Raji (cell line): ENCODE results near the gene CSNK1G1.

Experiments
- POLR2A ChIP-seq: IDR thresholded peaks from 2 replicates; pipeline ENCODE4 v1.6.1; 2011; ENCODE audit warnings: low read depth, low read length, control low read depth; ENCODE audit not compliant: insufficient read depth

CSNK1G1 gene

DNA sequence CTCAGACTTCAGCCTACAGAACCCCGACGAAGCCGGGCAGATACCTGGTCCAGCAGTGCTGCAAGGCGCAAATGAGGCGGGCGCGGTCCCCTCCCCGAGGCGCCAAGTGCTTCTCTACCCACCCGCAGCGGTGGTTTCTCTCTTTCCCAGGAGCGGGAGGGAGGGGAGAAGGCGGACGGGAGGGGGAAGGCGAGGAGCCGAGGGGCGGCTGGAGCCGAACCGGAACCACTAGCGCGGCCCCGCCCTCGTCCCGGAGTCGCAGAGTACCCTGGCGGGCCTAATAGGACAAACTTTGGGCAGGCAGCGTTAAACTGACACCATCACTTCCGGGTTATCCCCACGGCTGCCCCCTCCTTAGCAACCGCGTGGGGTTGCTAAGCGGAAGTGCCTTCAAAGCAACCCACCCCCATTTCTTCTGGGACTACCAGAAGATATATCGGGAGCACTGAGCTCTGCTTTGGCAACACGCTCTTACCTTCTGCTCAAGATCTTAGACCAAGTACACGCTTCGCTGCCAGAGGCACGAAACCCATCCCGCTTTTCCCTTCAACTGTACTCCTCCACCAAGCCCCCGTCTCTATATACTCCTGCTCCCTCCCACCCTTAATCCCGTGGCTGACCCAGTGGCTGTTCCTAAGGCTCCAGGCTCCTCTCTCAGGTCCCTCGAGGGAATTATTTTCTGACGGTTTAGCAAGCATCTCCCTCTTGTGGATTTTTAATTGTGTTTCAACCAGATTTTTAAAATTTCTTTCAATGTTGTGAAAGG lies at the start of gene CSNK1G1:
TSS of gene CSNK1G1 (minus strand) at position 230 of the 766 bp plus-strand sequence. CDS start 55,674 bp downstream, outside the sequence.
- peak; percentile 48 for TF ChIP-seq POLR2A

DNA sequence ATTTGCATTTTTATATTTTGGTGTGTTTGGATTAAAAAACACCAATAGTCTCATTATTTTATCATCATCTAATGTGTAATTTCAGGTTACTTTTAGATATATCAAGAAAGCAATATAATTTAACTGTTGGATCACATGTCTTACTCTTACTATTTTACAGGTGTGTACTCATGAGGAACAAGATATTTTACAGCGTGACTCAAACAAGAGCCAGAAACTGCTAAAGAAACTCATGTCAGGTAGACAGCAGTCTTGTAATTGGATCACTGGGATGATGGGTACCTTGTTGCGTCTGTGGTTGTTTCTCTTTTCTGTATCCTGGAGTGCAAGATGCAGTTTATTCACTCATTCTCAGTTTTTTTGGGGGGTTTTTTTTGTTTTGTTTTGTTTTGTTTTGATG lies 44.6 kb upstream of the CSNK1G1 start:
- no peak for TF ChIP-seq POLR2A

DNA sequence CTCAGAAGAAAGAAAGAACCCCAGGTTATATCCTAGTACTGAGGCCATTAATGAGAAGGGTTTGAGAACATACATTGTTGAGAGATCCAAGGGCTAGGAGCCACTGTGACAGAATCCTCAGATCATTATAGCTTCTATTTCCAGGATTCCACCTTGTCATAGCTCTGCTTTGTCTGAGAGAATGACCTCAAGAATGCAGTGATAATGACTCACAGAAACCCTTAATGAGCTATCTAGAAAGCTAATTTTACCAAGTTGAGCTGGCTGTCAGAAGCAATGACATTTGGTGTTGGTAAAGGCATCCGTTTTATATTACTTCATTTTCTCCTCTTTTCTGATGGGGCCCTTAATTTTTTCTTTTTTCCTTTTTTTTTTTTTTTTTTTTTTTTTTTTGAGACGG lies 42.6 kb upstream of the CSNK1G1 start:
- no peak for TF ChIP-seq POLR2A

DNA sequence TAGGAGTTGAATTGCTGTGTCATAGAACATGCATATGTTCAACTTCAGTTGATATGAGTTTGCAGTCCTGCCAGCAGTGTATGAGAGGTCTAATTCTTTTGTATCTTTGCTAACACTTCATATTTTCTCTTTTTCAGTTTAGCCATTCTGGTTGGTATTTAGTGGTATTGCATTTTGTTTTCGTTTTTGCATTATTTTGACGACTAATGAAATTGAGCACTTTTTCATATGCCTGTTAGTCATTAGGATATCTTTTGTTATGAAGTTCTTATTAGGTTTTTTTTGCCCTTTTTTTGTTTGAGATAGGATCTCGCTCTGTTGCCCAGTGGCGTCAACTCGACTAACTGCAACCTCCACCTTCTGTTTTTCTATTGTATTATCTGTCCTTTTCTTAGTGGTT lies 40.8 kb upstream of the CSNK1G1 start:
- no peak for TF ChIP-seq POLR2A

DNA sequence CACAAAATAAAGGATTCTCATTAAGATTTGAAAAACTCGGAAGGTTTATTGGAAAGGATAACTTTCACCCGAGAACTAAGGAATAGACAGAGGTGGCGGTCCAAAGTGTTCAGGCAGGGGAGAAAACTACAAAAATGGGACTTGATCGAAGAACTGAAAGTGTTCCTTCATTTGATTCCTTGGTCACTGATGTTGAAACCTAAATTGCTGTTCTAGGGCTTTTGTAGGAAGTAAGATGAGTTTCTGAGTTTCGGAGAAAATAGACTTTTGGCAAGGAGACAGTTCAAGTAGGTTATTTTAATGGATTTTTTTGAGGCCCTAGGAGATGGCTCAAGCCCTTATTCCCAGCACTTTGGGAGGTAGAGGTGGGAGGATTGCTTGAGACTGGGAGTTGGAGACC lies 33.1 kb upstream of the CSNK1G1 start:
- no peak for TF ChIP-seq POLR2A

DNA sequence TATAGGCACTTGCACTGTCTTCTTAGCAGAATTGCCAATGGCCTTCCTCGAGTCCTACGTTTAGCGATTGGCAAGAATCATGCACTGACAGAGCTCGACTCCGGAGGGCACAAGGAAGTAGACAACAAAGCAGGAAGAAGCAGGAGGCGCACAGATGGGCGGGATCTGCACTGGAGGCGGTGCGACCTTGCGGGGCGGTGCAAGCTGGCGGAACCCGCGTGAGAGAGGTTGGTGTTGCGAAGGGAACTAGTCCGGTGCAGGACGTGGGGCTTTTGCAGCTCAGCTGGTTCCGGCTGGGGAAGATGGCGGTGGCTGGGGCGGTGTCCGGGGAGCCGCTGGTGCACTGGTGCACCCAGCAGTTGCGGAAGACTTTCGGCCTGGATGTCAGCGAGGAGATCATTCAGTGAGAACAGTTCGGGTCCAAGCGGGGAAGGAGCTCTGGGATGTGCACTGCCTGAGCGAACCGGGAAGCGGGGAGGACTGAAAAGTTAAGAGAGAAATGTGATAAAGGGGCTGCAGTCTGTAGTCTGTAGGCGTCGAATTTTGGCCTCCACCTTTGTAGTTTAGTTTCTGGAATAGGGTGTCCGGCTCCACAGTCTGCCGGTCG lies 31.7 kb upstream of the CSNK1G1 start, which contains the start of gene TRIP4:
TSS of gene TRIP4 (plus strand) at position 275 of the 607 bp plus-strand sequence. CDS start at position 303, 28 bp downstream.
- TF ChIP-seq POLR2A = peak; percentile 91

DNA sequence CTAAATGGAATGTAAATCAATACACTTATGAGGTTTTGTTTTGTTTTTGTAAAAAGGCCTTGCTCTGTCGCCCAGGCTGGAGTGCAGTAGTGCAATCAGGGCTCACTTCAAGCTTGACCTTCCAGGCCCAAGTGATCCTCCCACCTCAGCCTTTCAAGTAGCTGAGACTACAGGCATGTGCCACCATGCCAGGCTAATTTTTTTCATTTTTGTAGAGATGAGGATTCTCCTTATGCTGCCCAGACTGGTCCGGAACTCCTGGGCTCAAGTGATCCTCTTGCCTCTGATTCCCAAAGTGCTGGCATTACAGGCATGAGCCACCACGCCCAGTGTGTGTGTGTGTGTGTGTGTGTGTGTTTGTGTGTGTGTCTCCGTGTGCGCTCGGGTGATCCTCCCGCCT lies 30.3 kb upstream of the CSNK1G1 start:
- no peak for TF ChIP-seq POLR2A

DNA sequence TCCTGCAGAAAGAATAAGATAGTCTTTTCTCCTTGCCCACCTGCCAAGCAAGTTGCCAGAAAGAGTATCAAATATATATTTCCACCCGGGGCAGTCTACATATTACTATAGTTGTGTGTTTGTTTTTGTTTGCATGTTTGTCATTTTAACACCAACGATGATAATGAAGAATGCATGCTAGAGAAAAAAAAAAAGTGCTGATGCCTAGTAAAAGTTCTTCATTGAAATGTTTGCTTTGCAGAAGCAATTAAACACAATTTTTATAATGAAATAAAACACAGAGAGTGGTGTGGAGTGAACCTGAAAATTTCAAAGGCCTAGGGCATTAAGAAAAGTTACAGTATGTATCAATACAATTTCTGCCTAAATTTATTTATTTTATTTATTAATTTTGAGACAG lies 27.8 kb upstream of the CSNK1G1 start:
- TF ChIP-seq POLR2A = no peak

DNA sequence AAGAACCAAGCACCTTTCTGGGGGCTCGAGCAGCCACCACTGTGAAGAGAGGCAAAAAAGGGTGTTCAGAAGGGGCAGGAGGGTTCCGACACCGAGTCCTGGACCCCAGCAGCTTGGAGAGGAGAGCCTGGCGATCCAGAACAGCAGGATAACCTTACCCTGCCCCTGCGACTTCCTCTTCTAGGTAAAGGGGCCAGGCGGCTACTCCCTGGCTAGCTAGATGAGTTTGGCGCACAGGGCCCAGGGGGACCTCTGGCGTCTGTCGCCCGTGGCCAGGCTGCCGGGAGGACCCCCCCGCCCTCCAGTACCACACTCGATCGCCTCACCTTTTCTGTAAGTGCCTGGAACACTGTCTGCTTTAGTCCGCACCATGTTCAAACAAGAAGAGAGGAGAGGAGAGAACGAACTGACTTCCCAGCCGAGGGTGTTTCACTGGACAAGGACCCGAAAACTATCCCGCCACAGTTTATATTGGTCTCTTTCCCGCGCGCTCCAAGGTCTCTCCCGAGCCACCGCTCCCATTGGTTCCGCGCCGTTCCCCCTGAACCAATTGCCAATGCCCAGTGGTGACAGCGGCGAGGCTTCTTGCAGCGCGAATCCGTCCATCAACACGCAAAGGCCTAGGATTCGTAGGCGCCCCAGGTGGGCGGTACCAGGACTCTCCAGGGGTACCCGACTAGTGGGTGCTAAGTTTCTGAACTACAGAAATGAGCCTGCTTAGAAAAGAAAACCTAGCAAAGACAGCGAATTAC lies 25.2 kb upstream of the CSNK1G1 start, which contains the start of gene PCLAF:
TSS of gene PCLAF (minus strand) at position 442 of the 752 bp plus-strand sequence. CDS start at position 372, 70 bp downstream.
- TF ChIP-seq POLR2A = peak; percentile 92

DNA sequence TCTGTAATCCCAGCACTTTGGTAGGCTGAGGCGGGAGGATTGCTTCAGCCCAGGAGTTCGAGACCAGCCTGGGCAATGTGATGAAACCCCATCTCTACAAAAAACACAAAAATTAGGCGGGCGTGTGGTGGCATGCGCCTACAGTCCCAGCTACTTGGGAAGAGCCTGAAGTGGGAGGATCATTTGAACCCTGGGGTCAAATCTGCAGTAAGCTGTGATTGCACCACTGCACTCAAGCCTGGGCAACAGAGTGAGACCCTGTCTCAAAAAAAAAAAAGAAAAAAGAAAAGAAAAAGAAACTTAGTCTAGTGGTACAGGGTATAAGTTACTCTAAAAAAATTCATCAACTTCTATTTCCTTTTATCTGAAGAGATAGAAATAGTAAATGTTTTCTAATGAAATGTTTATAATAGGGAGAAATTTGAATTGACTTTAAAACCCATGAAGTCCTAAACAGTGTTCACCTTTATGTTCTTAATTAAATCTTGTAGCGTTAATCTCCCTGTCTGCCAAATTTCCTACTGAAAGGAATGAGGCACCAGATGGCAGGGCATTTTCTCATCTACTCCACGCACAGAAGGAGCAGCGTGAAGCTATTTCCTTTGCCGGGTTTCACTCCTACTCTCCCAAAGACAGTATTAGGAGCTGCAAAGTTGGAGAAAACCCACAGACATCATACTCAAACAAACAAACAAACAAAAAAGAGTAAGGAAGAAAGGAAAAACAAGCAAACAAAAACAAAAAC lies 23.4 kb upstream of the CSNK1G1 start:
- no peak for TF ChIP-seq POLR2A

DNA sequence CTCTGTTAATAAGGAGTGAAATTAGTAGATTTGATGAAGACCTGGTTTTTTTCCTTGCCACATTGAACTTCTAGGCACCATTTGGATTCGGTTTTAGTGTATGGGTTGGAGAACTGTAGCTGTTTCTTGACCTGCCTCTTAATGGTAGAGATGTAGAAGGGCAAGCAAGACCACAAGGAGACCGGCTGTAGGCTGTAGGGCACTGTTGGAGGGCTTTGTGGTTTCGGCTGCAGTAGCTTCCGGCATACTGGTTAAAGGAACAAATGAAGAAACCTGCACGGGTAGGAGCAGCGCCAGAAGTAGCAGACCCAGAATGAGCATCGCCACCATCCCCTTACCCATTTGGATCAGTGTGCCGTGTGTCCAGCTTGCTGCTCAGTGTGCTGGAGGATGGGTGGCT lies 17.4 kb upstream of the CSNK1G1 start:
- TF ChIP-seq POLR2A = no peak

DNA sequence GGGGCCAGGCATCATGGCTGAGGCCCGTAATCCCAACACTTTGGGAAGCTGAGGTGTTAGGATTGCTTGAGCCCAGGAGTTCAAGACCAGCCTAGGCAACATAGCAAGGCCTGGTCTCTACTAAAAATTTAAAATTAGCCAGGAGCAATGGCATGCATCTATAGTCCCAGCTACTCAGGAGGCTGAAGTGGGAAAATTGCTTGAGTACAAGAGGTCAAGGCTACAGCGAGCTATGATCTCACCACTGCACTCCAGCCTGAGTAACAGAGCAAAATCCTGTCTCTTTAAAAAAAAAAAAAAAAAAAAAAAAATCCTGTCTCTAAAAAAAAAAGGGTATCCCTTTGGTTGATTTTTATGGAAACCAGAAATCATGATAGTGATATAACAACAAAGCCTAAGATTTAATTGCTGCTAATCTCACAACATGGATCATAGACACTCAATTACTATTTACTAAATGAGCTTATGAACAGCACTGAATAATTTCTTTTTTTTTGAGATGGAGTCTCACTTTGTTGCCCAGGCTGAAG lies 13.2 kb upstream of the CSNK1G1 start:
- no peak for TF ChIP-seq POLR2A

DNA sequence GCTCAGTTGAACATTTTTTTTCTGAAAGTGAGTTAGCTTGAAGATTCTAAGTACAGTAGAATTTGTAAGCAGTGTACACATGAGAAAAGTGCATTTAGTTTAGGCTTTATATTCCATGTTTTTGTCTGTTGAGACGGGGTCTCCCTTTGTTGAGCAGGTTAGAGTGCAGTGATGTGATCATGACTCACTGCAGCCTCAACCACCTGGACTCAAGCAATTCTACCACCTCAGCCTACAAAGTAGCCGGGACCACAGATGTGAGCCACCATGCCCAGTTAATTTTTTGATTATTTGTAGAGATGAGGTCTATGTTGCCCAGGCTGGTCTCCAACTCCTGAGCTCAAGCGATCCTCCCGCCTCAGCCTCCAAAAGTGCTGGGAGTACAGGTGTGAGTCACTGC lies 5.3 kb upstream of the CSNK1G1 start:
- TF ChIP-seq POLR2A = no peak

DNA sequence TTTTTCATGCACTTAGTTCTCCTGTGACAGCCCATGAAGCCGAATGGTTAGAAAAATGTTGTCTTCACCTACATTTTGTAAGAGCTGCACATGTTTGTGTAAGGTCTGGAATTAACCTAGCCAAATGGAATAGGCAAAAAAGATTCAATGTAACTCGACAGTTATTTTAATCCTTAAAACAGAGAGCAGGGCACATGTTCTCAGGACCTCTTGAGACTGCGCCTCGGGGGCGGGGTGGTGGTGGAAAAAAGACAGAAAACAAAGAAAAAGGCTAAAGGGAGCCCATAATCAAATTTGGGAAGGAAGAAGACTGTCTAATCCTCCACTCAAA lies 702 bp upstream of the CSNK1G1 start:
- no peak for TF ChIP-seq POLR2A
